Lung (tissue), 12 donors: ENCODE data around the gene MYO10. TPM values are rescaled to one million over a fixed set of nuclear protein-coding genes. Genes with fewer than 3 reads are reported as not detected.
A peak's percentile ranks its signal among the peaks of the same experiment; 100 is the strongest.

Experiments
- ATAC-seq: fragments of 200-7000 bp; cut with Tn5 transposase; one replicate; pipeline ENCODE4 v1.9.1; 2020; ENCODE audit warnings: moderate number of reproducible peaks; ENCODE audit not compliant: insufficient read depth, low FRiP score
- DNase-seq, 3 donors: peaks; one replicate each; pipeline ENCODE4 v3.0.0-alpha.2; 2013 to 2017
- H3K27ac ChIP-seq, 2 donors: one replicate each; pipeline ENCODE4 v1.5.1; 2013; ENCODE audit warnings: mild to moderate bottlenecking in 2 of 2, moderate library complexity in 2 of 2, control low read depth in 1 of 2, inconsistent platforms in 1 of 2, low read depth in 1 of 2, low read length in 1 of 2
- H3K27me3 ChIP-seq, 3 donors: one replicate each; pipeline ENCODE4 v1.5.1; 2013; ENCODE audit warnings: low read length in 2 of 3; ENCODE audit not compliant: control insufficient read depth in 3 of 3, insufficient read depth in 3 of 3
- H3K36me3 ChIP-seq, 4 donors: one replicate each; pipeline ENCODE4 v1.5.1; 2013; ENCODE audit warnings: low read length in 4 of 4, mild to moderate bottlenecking in 1 of 4, moderate library complexity in 1 of 4; ENCODE audit not compliant: control insufficient read depth in 4 of 4, insufficient read depth in 4 of 4
- H3K4me1 ChIP-seq, 5 donors: one replicate each; pipeline ENCODE4 v1.5.1; 2013; ENCODE audit warnings: low read length in 5 of 5, mild to moderate bottlenecking in 2 of 5, moderate library complexity in 1 of 5; ENCODE audit not compliant: control insufficient read depth in 5 of 5, insufficient read depth in 5 of 5
- H3K4me3 ChIP-seq: one replicate; pipeline ENCODE4 v1.5.1; 2013; ENCODE audit warnings: mild to moderate bottlenecking, control low read depth, moderate library complexity
- H3K9ac ChIP-seq, 2 donors: one replicate each; pipeline ENCODE4 v1.5.1; 2013; ENCODE audit warnings: low read length in 2 of 2, control low read depth in 1 of 2; ENCODE audit not compliant: insufficient read depth in 1 of 2
- H3K9me3 ChIP-seq, 4 donors: one replicate each; pipeline ENCODE4 v1.5.1; 2013; ENCODE audit warnings: low read length in 3 of 4, mild to moderate bottlenecking in 1 of 4, moderate library complexity in 1 of 4; ENCODE audit not compliant: control insufficient read depth in 4 of 4, insufficient read depth in 3 of 4
- WGBS, 2 donors: extraction: QIAGEN DNeasy Blood & Tissue Kit; methylation state at CpG; one replicate each; pipeline ENCODE4 v1.1.7; 2013; 5-methylcytosine and 5-hydroxymethylcytosine counted together
- polyA plus RNA-seq, 2 donors: library from polyadenylated mRNA; stranded (reverse); fragments of 200-250 nt; gene quantifications; one replicate each; pipeline ENCODE4 v1.2.1, GENCODE V29; 2013
- total RNA-seq, 2 donors: library from RNA; depleted of rRNA in 1 of 2; stranded (reverse); fragments of >200 nt in 1 of 2; gene quantifications; one replicate each; pipeline ENCODE4 v1.2.1, GENCODE V29; 2014 to 2021
- TF ChIP-seq, protein P1 (sequence below): IDR thresholded peaks from 2 replicates; pipeline ENCODE4 v1.5.1; 2012; ENCODE audit warnings: mild to moderate bottlenecking; ENCODE audit errors: control extremely low read depth, extremely low read depth
- donor health status: control.
- donor health status: control.
- donor health status: Bipolar disorder and iron deficiency.
- donor health status: healthy.
- donor health status: DM: yes; HTN: yes; CAD: no.

MYO10 gene
- total and polyA plus RNA-seq, 4 donors: 10.6 to 71.5 (median 28.2) TPM

- TF ChIP-seq, protein P1, sequence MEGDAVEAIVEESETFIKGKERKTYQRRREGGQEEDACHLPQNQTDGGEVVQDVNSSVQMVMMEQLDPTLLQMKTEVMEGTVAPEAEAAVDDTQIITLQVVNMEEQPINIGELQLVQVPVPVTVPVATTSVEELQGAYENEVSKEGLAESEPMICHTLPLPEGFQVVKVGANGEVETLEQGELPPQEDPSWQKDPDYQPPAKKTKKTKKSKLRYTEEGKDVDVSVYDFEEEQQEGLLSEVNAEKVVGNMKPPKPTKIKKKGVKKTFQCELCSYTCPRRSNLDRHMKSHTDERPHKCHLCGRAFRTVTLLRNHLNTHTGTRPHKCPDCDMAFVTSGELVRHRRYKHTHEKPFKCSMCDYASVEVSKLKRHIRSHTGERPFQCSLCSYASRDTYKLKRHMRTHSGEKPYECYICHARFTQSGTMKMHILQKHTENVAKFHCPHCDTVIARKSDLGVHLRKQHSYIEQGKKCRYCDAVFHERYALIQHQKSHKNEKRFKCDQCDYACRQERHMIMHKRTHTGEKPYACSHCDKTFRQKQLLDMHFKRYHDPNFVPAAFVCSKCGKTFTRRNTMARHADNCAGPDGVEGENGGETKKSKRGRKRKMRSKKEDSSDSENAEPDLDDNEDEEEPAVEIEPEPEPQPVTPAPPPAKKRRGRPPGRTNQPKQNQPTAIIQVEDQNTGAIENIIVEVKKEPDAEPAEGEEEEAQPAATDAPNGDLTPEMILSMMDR: no peak
- Histone ChIP-seq H3K4me1 (peaks cover 0 to 17% (median 8%) of the 10 kb centered on the region in 5 donors), H3K27ac (no peak overlapping the region), H3K36me3 (peaks cover 0 to 30% (median 18%) of the 10 kb centered on the region in 4 donors), H3K4me3 (no peak overlapping the region), H3K9me3 (no peaks in the 10 kb centered on the region), H3K9ac (peak overlapping the region in 1 of 2 donors; percentile 32), H3K27me3 (no peaks in the 10 kb centered on the region)
- DNase-seq: peak in 1 of 3 donors; percentile 45
- ATAC-seq: no peak
- 75 to 91% methylated on average over 2 of the region's 2 CpGs for WGBS, 2 donors
Observed at GRCh38 chr5:16712620-16713019, 223.5 kb downstream of the MYO10 start.

- Histone ChIP-seq H3K36me3 (peaks cover 0 to 34% (median 20%) of the 10 kb centered on the region in 4 donors), H3K4me1 (peaks cover 0 to 17% (median 8%) of the 10 kb centered on the region in 5 donors), H3K27me3 (no peaks in the 10 kb centered on the region), H3K4me3 (no peak overlapping the region), H3K27ac (no peak overlapping the region), H3K9me3 (no peaks in the 10 kb centered on the region), H3K9ac (peak overlapping the region in 1 of 2 donors; percentile 32)
- 71 to 83% methylated on average over 1 of the region's 1 CpG for WGBS, 2 donors
- ATAC-seq: no peak
- no peak for DNase-seq
- TF ChIP-seq, protein P1: no peak
Observed at GRCh38 chr5:16712178-16712577, 223.9 kb downstream of the MYO10 start.

- Histone ChIP-seq H3K4me3 (no peak overlapping the region), H3K27ac (no peak overlapping the region), H3K4me1 (peaks cover 0 to 17% (median 8%) of the 10 kb centered on the region in 5 donors), H3K27me3 (no peaks in the 10 kb centered on the region), H3K9ac (no peak overlapping the region), H3K36me3 (peaks cover 0 to 46% (median 24%) of the 10 kb centered on the region in 4 donors), H3K9me3 (no peaks in the 10 kb centered on the region)
- no peak for DNase-seq
- 79 to 81% methylated on average over 8 of the region's 8 CpGs for WGBS, 2 donors
- TF ChIP-seq, protein P1: no peak
- ATAC-seq: no peak
Observed at GRCh38 chr5:16709691-16710433, 226.2 kb downstream of the MYO10 start.
